HG03571 (cell line): ENCODE measurements around the gene TUBA3C.
"Not testable (repeated sequence)": the region's sequence is repeated elsewhere in the genome, so short reads cannot be mapped to it uniquely, and the experiment has no call there.

Source experiments
- ATAC-seq: cut with Tn5 transposase; IDR thresholded peaks from one replicate; pipeline ENCODE4 v1.9.1; 2021; ENCODE audit not compliant: unreplicated experiment

Gene TUBA3C

DNA sequence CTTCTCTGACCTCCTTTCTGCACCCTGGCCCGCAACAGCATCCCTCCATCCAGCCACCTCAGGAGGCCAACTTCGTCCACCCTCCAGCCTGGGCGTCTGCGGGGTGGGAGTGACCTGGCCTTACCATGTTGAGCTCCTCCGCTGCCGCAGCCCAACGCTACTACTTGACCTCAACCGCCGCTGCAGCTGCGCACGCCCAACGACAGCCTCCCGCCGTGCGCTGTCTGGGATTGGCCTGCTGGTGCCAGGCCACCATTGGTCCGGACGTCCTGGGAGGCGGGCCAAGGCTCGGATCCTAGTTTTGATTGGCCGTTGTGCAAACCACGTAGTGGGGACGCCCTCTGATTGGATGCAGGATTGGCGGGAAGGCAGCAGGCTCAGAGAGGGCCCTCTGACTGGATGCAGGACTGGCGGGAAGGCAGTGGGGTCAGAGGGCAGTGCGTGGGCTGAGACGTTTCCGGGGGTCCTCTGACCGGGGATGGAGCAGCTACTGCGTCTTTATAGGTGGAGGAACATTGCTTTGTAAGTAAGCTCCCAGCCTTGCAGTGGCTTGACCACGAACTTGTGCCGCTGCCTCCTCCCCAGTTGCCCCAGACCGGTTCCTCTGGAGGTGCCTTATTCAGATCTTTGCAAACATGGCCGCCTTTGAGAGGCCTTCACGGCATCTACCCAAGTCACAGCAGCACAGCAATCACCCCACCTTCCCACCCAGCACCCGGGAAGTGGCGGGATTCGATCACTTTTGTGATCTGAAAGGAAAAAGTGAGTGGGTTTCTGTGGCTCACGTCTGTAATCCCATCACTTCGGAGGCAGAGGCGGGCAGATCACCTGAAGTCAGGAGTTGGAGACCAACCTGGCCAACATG lies at the start of gene TUBA3C:
Gene TUBA3C, minus strand, starts transcription at position 204 of the 865 bp plus-strand sequence. Its CDS starts 77 bp downstream, at position 127.
- no peak for ATAC-seq

DNA sequence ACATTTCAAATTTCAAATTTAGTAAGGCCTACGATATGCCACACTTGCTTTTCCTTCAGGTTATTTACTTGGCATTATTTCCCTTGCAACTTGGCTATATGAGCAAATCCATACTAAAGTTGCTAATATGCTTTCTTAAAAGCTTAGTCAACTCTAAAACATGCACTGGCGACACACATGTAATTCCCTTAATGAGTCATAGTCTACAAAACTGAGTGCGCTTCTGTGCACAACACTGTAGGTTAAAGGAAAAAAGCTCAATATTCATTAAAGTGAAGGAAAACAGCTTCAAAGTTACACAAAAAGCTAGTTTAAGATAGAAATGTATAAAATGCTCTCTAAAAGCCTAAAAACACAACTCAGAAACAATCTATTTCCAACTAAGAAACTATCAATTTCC lies 25.8 kb upstream of the TUBA3C start:
- ATAC-seq: not testable (repeated sequence)

DNA sequence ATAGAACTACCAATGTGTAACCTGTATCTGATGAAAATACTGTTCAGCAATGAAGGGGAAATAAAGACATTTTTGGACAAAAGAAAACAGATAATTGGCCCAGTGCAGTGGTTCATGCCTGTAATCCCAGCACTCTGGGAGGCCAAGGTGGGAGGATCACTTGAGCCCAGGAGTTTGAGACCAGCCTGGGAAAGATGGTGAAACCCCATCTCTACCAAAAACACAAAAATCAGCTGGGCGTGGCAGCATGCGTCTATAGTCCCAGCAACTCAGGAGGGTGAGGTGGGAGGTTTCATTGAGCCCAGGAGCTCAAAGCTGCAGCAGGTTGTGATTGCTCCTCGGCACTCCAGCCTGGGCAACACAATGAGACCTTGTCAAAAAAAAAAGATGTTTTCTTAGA lies 11.0 kb upstream of the TUBA3C start:
- ATAC-seq: not testable (repeated sequence)

DNA sequence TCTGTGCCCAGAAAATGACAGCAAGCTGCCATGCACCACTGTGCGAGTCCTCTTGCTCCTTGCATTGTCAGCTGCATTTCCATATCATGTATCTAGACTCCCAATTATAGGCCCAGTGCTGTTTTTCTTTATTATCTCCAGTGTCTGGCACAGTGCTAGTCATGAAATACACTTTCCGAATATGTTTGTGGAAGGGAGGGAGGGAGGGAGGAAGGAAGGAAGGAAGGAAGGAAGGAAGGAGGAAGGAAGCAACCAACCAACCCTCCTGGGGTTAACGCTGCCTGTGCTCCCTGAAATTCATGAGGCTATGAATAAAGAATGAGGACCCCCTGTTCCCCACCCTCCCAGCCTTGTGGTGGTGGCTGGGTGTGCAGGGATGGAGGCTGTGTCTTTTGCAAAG lies 8.3 kb upstream of the TUBA3C start:
- not testable (repeated sequence) for ATAC-seq

DNA sequence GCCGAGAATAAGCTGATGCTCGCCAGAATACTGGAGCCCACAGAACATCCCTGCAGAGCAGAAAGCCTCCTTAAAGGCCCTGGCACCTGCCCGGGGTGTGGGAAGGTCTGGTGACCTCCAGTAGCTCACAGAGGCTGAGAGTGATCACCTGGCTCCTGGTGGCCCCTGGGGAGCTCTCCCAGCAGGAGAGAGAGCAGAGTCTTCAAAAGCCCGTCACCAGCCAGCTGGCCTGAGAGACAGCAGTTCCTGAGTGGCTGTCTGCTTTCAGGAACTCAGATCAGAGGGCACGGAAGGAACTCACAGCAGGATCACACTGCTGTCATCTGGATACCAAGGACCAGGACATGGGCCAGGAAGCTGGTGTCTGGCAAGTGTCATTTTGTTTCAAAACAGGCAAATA lies 7.7 kb upstream of the TUBA3C start:
- not testable (repeated sequence) for ATAC-seq

DNA sequence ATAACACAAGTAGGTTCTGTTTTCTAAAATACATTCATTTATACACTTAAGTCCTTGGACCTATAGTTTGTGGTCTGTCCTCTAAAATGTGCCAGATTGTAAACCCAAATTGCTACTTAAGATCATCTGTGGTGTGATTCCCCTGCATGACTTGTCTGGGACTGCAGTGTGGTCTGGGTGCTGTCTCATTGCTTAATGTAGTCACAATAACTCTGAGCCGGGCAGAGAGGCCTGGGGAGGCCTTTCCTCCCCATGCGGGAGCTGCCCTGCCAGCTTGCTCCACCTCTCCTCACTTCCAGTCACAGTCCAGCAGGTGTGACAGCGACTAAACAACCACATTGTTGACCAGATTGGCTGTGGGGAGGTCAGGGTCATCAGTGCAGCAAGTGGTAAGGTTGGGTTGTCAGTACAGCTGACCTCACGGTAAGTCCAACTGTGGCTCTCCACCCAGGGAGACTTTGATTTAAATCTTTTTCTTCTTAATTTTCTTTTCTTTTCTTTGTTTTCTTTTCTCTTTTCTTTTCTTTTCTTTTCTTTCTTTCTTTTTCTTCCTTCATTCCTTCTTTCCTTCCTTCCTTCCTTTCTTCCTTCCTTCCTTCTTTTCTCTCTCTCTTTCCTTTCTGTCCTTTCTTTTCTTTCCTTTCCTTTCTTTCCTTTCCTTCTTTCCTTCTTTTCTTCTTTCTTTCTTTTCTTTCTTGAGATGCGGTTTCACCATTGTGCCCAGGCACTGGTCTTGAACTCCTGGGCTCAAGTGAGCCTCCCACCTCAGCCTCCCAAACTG lies 4.4 kb upstream of the TUBA3C start:
- ATAC-seq: no peak

DNA sequence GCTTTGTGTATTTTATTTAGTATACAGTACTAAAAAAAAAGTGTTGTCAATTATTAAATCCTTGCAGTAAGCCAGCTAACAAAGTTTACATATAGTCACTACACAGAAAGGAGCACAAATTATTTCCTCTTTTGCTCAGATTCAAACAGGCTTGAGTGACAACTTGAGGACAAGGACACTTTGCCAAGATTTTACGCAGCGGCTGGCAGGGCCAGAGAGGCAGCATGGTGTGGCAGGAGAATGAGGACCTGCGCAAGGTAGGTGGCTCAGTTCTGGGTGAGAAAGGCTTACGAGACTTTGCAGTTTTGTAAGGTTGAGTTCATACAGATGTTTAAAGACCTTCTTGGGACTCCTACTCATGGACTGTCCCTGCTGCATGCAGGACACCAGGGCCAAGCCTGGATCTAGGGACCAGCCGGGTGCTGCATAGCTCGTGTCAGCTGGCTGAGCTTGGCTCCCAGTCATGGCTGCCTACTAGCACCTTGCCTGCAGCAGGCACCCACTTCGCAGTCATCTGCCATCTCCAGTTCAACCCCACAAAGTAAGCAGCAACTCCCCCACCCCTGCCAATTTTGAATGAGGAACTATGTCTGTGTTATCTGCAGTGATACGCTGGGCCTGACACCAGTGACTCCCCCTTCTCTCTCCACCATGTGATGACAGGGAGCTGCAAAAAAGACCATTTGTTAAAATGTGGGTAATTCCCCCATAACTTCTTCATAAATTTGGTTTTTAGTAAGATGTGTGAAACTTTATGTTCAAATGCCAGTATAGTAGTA lies 3.7 kb upstream of the TUBA3C start:
- ATAC-seq: no peak

DNA sequence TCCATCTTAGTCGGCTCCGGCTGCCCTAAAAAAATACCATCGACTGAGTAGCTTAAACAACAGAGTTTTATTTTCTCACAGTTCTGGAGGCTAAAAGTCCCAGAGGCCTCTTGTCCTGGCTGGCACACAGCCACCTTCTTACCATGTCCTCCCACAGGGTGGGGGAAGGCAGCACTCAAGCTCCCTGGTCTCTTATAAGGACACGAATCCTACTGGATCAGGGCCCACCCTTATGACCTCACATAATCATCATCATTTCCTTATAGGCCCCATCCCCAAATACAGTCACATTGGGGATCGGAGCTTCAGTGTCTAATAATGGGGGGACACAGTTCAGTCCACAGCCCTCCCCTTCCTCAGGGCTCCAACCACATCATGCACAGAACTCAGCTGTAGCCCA lies 2.6 kb upstream of the TUBA3C start:
- no peak for ATAC-seq

DNA sequence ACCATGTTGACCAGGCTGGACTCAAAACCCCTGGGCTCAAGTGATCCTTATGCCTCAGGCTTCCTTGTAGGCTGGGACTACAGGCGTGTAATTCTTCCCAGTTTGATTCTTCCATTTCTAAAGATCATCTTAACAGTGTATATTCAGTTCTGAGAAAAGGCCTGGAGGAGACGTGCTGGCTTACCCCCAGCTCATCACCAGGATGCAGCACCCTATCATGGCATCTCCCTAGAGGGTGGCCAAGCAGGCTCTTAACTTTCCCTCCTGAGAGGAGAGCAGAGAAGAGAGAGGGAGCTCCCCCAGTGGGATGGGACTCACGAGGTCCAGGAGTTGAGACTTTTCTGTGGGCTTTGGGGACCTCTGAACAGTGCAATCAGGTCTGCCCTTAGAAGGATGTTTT lies 2.1 kb upstream of the TUBA3C start:
- no peak for ATAC-seq

DNA sequence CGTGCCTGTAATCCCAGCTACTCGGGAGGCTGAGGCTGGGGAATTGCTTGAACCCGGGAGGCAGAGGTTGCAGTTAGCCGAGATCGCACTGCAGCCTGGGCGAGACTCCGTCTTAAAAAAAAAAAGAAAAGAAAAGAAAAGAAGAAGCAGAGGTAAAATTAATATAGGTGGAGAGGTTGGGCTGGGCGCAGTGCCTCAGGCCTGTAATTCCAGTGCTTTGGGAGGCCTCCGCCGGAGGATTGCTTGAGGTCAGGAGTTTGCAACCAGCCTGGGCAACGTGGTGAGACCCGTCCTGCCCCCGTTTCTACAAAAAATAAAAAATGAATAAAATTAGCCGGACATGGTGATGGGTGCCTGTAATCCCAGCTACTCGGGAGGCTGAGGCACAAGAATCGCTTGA lies 912 bp upstream of the TUBA3C start:
- no peak for ATAC-seq

DNA sequence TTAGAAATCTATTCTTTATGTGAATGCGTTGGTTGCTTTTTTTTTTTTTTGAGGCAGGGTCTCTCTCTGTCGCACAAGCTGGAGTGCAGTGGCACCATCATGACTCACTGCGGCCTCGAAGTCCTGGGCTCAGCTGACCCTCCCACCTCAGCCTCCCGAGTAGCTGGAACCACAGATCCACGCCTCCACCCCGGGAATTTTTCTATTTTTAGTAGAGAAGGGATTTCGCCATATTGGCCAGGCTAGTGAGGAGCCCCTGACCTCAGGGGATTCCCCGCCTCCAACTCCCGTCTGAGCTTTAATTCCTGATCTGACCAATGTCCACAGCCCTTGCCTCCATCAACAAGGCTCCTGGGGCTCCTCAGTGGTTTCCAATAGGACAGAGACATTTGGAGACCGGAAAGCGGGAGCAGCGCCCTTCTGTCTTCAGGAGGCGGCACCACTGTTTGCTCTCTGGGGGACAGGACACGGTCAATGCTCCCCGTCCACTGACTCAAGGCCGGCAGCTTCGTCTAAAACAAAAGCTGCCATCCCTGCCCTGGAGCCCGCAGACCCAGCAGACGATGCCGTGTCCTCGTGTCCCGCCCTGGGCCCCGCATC lies 503 bp downstream of the TUBA3C start:
- ATAC-seq: no peak

DNA sequence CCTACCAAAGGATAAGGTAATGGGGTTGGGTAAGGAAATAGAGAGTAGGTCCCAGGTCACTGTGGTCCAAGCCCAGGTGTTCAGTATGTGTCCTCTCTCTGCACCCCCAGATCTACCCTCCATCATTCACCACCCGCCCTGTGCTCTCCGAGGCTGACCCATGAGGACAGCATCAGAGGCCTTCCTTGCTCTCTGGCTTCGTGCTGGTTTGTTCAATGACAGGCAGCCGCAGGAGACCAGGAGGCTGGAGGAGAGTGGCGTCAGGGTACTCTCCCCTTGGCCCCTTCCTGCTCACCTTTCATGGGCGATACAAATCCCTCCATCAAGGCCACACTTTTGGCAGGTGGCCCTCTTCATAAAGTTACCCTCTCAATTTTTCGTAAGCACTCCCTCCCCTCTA lies 1.7 kb downstream of the TUBA3C start:
- ATAC-seq: no peak

DNA sequence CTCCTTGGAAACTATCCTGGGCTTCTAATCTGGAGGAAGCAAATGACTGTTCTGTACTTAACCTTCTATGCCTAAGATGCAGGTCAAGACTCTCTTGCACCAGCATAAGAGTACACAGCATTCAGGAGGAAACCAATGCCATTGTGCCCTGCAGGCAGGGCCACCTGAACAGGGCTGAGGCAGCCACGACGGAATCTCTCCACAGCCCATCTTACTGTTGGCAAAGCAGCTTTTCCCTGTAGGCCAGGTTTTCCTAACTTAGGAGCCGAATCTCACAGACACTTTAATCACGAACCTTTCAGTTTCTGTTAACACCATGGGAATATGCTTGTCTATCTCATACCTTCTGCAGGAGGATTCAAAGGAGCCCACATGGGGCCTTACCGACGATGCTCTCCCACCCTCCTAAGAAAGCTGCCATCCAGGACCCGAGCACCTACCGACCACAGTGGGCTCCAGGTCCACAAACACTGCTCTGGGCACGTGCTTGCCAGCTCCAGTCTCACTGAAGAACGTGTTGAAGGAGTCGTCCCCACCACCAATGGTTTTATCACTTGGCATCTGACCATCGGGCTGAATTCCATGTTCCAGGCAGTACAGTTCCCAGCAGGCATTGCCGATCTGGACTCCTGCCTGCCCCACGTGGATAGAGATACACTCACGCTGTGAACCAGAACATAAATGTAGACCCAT lies 2.6 kb downstream of the TUBA3C start:
- ATAC-seq: no peak

DNA sequence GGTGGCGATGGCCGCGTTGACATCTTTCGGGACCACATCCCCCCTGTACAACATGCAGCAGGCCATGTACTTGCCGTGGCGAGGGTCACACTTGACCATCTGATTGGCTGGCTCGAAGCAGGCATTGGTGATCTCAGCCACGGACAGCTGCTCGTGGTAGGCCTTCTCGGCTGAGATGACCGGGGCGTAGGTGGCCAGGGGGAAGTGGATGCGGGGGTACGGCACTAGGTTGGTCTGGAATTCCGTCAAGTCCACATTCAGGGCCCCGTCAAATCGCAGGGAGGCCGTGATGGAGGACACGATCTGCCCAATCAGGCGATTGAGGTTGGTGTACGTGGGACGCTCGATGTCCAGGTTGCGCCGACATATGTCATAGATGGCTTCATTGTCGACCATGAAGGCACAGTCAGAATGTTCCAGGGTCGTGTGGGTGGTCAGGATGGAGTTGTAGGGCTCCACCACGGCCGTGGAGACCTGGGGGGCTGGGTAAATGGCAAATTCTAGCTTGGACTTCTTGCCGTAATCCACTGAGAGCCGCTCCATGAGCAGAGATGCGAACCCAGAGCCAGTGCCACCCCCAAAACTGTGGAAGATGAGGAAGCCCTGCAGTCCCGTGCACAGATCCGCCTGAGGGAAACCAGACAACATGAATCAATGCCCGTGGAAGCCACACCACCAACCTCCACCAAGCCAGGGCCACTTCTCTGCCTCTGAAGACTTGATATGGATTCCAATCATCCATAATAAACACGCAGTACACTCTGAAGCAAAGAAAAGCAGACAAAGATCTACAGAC lies 4.4 kb downstream of the TUBA3C start:
- not testable (repeated sequence) for ATAC-seq

DNA sequence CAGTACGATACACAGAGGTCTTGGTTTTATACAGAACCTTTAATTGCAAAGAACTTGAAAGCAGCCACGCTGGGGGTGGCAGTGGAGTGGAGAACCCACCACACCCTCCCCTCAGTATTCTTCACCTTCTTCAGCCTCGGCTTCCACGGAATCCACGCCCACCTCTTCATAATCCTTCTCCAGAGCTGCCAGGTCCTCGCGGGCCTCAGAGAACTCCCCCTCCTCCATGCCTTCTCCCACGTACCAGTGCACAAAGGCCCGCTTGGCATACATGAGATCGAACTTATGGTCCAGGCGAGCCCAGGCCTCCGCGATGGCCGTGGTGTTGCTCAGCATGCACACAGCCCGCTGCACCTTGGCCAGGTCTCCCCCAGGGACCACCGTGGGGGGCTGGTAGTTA lies 7.9 kb downstream of the TUBA3C start:
- ATAC-seq: no peak

DNA sequence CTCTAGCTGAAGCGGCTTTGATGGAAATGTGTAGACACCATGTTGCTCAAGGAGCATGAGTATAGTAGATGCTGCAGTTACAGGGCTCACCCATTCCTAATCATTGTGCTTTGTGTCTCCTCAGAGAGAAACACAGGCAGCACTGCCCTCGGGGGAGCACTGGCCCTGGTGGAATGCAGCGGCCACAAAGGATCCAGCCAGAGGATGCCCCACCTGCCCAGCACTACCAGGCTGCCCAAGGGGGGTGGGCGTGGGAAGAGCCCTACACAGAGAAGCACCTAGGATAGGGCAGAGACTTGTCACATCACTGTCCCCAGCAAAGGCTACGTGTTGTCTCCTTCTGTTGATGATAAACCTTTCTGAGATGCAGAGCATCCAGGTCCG lies 9.0 kb downstream of the TUBA3C start:
- ATAC-seq: no peak

DNA sequence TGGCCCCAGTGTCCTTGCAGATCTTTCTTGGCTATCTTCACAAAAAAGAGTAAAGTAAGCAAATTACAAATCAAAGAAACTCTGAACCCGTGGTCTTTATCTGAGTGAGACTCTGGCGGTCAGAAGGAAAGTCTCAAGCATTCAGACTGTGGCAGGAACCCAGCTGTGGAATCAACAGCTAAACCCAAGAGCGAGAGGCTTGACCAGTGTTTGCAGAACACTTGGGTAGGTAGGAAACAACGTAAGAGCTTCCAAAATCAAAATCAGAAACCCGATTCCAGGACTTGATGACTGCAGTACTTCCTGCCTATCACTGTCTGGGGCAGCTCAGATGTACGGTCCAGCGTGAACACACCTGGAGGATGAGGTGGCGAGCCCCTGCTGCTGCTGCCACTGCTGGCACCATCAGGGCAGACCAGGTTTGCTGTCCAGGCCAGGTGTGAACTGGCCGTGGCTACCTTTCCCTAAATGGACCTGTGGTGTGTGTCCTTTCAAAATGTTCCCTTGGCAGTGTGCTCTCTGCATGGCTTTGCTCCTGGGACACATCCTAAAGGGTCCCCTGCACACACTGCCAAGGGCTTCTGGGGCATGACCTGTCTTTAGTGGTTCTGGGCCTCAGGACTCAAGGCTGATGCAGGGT lies 9.5 kb downstream of the TUBA3C start:
- ATAC-seq: no peak

DNA sequence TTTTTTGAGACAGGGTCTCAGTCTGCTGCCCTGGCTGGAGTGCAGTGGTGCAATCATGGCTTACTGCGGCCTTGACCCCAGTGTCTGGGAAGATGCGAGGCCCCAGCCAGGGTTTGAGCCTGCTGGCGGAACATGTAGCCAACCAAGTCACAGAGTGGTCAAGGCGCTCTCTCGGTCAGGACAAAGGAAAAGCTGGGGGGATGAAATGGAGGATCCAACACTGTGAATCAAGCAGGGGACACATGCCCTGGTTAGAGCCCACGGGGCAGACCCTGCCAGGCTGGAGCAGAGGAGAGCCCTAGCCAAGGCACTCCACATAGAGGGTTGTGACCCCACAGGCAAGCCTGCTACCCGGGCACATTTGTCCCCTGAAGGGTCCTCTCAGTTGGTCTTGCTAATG lies 10.1 kb downstream of the TUBA3C start:
- ATAC-seq: no peak

DNA sequence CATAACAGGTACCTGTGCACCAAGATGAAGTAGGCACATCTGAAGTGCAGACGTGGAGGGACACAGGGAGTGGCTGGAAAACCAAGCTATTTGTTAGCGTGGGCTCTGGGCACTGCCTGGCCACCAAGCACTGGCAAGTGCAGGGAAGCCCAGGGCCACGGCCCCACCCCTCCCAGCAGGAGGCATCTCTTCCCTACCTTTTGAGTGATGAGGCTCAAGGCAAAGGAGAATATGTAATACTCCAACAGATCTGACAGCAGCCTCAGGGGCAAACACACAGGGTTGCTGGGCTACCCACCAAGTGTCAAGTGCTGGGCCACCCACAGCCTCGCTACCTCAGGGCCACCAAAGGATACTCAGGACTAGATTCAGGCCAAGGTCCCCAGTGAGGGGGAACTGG lies 11.6 kb downstream of the TUBA3C start:
- no peak for ATAC-seq
